HS-27A (cell line): ENCODE results near the gene CNTNAP5.
"Not testable (repeated sequence)": the region's sequence is repeated elsewhere in the genome, so short reads cannot be mapped to it uniquely, and the experiment has no call there.

ENCODE experiments used
- DNase-seq: peaks from one replicate; pipeline ENCODE4 v3.0.0-alpha.2; 2012; ENCODE audit warnings: low read depth, missing footprints

CNTNAP5 gene

DNA sequence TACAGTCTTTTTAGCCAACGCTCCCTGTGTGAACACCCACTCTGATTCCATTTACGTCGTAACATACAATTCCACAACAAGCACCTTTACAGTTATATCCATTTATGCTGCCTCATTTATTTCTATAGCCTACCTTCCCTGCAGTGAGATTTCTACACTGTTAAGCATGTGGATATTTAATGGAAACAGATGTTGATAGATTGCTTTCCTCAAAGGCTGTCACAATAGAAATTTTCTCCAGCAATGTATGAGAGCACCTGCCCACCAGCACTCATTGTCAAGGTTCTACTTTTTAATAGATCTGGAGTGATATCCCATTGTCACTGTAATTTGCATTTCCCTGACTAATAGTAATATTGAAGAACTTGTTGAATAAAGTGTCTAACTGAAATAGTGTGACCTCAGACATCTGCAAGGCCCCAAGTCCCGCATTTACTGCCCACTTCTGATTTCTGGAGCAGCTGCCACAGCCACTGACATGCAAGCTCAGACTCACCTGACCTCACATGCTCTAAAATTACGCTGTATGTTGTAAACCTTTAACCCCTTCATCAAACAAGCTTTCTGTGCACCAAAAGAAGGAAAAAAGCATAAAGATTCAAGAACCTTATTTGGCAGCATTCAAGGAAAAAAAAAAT is 295.1 kb downstream of the CNTNAP5 start:
- DNase-seq: no peak

DNA sequence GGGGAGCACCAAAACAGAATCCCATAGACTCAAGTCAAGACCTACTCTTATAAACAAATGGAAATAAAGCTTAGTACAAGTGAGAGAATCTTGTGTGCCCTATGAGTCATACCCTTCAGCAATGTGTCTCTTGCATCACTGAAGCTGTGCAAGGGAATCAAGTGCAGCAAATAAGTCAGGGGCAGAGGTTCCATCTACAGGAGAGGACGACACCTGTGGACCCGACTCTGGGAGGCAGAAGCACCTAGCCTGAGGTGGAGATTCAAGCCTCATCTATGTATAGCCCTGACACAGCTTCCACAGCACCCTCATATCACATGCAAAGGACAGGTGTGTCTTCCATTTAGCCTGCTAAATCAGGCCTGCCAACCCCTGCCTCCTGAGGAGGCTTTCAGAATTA is 298.2 kb downstream of the CNTNAP5 start:
- no peak for DNase-seq

DNA sequence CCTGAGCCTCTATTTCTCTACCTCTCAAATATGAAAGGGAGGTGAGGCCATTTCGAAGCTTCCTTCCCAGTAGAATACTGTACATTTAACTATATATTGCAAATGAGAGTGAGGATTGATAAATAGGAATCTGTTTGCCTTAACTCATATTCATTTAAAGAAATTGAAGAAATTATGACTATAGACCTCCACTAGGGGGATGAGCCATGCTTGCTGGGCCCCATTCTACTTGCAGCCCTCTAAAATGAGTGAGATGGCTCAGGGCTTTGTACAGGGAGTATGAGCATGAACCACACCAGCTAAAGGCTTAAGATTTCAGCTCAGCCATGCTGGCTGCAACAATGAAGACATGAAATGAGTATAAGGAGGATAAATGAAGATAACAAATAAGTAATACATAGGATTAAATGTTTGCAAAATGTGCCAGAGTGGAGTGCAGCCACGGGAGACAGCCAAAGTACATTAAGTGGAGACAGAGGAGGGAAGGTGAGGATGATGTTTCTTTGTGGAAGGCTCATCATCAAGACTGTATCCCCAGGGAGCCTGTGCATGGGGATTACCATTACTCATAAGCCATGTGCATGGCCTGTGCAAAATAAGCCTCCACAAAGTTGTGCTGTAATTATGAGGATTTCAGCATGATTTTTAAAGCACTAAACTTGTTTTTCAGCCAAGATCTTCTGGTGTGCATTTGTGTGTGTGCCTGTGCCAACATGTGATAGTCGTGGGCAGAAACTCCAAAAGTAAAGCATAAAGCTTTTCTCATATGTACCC is 300.8 kb downstream of the CNTNAP5 start:
- no peak for DNase-seq

DNA sequence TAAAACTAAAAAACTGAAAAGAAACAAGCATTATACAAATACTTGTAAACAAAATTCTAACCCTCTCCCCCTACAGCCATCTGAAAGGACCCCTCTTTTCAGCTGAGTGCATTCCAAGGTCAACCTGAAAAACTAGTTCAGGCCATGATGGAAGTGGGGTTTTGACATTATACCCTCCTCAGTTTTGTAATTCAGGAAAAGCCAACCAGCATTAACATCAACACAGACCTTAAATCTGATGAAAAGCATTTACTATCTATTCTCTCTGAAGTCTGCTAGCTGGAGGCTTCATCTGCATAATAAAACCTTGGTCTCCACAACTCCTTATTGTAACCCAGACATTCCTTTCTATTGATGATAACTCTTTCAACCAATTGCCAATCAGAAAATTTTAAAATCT is 302.2 kb downstream of the CNTNAP5 start:
- DNase-seq: no peak

DNA sequence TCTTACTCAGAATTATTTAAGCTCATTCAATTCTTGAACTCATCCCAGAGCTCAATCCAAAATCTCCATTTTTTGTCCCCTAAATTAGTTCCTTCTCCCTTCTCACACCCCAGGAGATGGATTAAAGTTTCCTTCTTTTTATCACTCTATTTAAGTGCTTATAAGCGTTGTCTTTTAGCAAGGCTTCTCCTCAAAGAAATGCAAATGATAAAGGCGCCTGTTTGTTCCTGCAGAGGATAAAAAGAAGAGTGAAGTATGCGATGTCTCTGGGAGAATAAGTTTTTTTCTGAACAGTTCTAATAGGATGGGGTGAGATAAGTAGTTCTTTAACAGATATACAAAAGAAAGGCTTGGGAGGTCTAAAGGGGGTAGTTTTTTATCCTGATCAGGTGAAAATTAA is 303.3 kb downstream of the CNTNAP5 start:
- no peak for DNase-seq

DNA sequence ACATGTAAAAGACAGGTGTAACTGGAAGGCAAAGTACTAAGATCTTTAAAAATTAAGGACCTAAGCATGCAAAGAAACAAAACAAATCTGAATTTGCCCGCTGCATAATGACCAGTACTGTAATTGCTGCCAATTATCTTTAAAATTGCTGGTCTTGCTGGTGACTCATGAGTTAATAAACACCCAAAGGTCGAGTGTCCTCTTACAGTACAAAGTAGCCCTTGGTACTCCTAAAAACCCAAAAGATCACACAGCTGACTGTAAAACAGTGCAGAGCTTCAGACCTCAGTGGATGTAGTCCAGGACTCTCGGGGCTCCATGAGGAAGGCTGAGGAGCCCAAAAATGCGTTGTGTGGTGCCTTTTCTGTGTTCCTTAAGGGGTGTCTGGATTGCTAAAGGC is 308.7 kb downstream of the CNTNAP5 start:
- DNase-seq: no peak

DNA sequence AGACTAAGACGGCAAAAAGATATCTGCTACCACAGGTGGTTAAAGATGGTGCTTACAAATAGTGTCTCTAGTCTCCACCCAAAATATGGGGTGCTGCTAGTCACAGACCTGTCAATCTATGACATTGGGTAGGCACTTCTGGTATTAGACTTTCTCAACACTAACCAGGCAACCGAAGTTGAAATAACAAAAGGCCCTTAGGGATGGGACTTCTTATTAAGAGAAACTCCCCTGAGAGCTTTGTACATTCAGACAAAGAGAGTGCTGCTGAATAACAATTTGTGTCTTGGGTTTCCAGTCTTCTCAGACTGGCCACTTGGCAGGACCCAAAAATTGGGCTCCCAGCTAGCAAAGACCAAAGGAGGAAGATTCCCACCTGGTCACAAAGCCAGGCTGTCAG is 310.0 kb downstream of the CNTNAP5 start:
- DNase-seq: no peak

DNA sequence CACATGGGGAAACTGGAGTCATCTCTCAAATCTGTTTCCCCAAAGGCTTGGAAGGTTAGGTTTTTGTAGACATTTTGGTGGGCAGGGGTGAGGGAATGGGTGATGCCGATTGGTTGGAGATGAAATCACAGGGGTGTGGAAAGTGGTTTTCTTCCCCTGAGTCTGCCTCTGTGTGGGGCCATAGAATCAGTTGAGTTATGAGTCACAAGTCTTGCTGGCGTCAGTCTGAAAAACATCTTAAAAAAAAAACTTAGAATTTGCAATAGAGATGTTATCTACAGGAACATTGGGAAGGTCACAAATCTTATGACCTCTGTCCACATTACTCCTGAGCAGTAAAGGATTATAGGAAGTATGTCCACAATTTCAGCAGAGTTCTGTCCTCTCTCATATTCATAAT is 314.6 kb downstream of the CNTNAP5 start:
- DNase-seq: no peak

DNA sequence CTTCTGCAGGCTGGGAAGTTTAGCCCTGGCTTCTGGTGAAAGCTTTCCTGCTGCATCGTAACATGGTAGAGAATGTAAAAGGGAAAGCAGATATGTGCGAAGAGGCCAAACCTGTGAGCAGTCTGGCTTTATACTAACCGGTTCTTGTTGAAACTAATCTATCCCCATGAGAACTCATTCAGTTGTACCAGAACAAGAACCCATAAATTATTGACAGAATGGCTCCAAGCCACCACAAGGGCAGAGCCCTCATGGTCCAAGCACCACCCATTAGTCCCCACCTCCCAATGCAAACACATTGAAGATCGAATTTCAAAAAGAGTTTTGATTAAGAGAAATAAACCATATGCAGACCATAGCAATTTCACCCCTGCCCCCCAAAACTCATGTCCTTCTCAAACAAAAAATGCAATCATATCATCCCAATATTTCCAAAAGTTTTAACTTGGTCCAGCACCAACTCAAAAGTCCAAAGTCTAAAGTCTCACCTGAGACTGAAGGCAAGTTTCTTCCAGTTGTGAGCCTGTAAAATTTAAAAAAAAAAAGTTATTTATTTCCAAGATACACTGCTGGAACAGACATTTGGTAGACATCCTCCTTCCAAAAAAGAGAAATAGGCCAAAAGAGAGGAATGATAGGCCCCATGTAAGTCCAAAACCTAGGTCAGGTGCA is 318.9 kb downstream of the CNTNAP5 start:
- no peak for DNase-seq

DNA sequence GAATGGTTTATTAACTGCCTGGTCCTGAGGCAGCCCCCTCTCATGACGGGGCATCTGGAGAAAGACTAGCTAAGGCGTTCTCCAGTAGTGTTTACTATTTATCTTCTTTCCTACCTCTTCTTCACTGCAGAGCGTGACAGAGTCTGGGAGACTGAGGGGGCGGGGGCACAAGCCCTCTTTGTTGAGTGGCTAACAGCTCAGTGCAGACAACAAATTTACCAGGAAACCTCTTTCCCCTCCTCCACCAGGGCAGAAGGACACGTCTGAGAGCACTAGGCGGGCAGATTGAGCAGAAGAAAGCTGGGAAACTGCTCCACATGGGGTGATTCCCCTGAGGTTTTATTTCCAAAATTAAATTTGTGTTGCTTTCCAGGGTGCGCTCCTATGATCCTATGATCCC is 322.1 kb downstream of the CNTNAP5 start:
- no peak for DNase-seq

DNA sequence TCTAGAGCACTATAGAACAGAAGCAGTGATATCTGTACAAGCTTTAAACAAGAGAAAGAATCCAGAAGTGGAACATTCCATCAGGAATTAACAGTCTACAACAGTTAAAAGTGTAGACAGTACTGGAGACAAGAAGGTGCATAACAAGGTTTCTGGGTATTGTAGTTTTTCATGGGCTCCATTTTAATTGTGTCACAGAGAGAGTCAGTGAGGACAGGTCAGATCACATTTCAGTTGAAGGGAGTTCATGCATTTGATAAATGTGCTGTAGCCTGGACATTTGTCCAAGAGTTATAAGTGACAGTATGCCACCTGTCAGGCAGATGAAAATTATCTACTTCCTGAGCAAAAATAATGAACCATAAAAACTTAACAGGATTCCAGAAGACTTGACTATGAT is 328.6 kb downstream of the CNTNAP5 start:
- no peak for DNase-seq

DNA sequence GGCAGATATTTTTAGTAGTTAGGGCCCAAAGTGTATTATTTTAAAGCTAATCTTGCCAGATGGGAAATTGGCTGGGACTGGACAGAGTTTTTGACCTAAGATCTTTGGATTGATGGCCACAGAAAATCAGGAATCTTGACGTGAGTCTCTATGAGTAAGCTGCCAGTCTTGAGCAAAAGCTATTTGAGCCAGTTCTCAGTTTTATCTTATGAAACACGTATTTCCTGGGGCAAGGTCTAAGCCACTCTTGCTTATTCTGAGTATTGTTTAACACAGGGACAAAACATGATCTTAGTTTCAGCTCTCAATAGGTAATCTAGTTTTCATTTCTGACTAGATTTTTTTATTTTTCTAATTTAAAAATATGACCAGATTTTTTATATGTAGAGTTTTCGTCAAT is 329.4 kb downstream of the CNTNAP5 start:
- no peak for DNase-seq

DNA sequence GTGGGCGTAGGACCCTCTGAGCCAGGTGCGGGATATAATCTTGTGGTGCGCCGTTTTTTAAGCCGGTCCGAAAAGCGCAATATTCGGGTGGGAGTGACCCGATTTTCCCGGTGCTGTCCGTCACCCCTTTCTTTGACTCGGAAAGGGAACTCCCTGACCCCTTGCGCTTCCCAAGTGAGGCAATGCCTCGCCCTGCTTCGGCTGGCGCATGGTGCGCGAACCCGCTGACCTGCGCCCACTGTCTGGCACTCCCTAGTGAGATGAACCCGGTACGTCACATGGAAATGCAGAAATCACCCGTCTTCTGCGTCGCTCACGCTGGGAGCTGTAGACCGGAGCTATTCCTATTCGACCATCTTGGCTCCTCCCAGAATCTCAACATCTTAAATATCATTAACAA is 336.9 kb downstream of the CNTNAP5 start:
- not testable (repeated sequence) for DNase-seq

DNA sequence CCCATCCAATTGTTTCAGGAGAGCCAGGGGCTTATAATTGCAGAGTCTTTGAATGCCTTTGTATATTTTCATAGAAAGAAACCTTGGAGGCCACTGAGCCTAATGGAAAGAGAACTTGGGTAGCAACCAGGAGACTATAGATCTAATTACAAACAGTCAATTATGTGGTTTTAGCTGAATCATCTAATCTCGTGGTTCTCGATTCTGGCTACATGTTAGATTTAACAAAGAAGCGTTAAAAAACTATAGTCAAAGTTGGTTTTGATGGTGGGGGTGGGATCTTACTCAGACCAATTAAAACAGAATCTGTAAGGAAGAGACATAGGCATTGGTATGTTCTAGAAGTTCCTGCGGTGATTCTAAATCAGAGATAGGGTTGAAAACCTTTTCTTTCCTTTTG is 344.1 kb downstream of the CNTNAP5 start:
- DNase-seq: no peak

DNA sequence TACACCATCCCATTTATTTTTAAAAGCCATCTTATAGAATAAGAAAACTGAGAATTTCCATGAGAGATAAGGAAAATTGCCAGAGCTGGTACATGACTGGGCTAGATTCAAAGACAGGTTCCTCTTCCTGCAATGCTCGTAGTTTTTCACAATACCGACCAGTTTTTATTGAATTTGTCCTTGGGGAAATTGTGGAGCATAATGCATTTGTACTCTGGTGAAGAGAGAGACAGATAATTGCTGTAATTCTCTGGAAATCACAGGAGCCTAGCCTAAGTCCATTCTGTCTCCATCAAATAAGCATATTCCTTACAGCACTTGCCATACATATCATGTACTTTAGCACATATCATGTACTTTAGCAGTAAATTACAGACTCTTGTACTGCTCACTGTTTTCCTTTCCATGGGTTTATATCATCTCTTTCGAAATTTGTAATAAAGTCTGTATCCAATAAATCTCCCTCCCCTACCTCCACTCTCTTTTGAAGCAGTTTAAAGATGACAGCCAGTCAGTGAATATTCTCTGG is 355.2 kb downstream of the CNTNAP5 start:
- no peak for DNase-seq

DNA sequence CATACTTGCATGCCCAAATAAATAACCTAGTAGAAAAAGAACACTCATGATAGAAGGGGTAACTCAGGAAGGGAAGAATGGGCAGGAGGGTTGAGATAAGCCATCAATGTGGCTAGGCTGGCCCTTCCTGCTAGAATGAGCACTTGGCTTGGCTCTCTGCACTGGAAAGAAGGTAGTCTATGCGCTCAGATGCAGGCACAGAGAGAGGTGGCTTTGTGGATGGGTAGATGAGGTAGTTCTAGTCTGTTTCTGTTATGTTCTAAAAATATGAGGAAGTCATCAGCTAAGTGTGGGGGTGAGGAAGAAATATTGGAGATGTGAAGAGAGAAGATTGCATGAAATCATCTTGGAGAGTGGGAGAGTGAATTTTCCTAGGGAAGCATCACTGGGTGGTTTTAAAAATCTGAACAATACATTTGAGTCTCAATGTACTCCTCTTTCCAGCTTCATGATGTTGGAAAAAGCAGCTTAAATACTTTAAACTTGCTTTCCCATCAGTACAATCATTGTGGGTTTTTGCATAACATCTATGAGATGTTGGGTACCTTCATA is 357.1 kb downstream of the CNTNAP5 start:
- DNase-seq: no peak

DNA sequence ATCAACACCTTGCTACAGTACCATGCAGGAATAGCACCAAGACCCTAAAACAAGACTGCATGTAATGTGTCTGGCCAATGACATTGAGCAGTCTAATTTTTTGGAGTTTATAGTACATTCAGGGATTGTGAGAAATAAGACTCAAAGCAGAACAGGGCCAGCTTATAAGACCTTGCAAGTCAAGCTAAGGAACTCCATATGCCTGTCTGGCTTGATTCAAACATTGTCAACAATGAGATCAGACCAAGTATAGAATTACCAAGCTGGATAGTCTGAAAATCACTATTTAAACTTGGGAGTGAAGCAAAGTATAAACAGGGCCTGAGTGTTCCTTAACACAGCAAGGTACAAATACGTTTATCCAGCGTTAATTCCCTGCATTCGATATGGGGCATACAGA is 370.9 kb downstream of the CNTNAP5 start:
- DNase-seq: no peak

DNA sequence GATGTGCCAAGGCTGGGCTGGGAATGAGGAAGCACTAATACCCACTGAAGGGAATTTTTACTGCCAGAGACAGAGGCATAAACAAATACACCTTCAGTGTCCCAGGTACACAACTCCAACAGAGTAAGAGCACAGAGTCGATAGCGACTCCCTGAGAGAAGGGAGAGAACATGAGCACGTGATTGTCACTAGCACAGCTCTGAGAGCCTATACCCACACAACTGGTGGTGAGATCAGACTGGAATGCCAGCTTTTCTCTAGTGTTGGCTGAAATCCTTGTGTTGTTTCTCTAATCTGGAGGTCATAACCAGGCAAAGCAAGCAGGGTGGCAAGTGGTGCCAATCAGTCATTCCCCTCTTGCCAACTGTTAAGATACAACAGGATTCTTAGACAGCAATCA is 377.2 kb downstream of the CNTNAP5 start:
- no peak for DNase-seq

DNA sequence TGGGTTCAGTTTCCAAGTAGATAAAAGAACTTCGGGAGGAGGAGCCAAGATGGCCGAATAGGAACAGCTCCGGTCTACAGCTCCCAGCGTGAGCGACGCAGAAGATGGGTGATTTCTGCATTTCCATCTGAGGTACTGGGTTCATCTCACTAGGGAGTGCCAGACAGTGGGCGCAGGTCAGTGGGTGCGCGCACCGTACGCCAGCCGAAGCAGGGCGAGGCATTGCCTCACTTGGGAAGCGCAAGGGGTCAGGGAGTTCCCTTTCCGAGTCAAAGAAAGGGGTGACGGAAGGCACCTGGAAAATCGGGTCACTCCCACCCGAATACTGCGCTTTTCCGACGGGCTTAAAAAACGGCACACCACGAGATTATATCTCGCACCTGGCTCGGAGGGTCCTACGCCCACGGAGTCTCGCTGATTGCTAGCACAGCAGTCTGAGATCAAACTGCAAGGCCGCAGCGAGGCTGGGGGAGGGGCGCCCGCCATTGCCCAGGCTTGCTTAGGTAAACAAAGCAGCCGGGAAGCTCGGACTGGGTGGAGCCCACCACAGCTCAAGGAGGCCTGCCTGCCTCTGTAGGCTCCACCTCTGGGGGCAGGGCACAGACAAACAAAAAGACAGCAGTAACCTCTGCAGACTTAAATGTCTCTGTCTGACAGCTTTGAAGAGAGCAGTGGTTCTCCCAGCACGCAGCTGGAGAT is 382.9 kb downstream of the CNTNAP5 start:
- DNase-seq: not testable (repeated sequence)

DNA sequence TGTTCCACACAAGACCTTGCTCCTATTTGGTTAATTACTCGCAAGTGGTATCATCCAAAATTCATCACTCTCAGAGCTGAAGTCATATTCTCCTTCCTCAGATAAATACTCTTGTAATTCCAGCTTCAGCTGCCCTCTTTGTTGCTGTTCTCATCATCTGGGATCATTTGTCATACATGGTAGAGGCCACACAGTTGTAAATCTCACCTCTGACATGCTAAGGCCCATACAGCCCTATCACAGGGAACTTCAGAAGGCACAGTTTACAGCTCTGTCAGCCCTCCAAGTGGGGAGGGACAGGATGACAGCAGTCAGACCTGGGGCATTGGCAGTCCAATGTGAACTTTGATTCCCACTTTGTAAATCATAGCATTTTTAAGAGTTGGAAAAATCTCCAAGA is 399.0 kb downstream of the CNTNAP5 start:
- no peak for DNase-seq

DNA sequence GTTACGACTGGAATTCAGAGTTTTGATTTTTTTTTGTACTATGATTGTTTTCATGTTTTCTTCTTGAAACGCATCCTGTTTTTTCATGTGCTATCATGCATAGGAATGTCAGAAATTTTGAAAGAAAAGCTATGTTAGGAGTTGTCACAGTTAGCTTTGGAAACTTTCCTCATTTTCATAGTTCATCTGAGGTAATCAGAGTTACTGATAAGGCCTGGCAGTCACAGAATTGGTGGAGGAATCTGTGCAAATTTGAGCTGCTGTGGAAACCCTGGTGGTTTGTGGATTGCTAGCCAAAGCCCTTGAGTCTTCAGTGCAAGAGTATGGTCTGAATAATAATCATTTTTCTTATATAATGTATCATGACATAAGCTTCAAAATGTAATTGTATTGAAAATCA is 401.0 kb downstream of the CNTNAP5 start:
- DNase-seq: no peak

DNA sequence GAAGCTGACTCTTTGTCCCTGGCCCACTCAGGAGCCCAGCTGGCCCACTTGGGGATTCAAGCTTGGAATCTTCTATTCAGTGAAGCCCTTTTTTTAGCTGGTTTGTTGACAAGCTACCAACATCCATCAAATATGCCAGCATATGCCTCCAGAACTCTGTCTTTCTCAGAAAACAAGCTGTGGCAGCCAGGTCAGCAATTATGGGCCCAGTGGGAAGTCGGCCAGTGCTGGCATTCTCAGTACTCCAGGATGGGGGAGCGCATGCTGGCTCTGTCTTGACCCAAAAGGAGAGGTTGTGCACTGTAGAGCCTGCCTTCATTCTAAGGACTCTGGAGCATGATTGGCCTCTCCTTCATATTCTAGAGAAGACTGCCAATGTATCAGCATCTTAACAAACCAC is 401.5 kb downstream of the CNTNAP5 start:
- DNase-seq: no peak
